ENCODE data around the gene ARHGAP4. TPM values are rescaled to one million over a fixed set of nuclear protein-coding genes. Genes with fewer than 3 reads are reported as not detected.

The ARHGAP4 gene
- total and polyA plus RNA-seq, 3 donors from 2014 or later: 25.6 to 41.3 (median 34.6) TPM

DNA sequence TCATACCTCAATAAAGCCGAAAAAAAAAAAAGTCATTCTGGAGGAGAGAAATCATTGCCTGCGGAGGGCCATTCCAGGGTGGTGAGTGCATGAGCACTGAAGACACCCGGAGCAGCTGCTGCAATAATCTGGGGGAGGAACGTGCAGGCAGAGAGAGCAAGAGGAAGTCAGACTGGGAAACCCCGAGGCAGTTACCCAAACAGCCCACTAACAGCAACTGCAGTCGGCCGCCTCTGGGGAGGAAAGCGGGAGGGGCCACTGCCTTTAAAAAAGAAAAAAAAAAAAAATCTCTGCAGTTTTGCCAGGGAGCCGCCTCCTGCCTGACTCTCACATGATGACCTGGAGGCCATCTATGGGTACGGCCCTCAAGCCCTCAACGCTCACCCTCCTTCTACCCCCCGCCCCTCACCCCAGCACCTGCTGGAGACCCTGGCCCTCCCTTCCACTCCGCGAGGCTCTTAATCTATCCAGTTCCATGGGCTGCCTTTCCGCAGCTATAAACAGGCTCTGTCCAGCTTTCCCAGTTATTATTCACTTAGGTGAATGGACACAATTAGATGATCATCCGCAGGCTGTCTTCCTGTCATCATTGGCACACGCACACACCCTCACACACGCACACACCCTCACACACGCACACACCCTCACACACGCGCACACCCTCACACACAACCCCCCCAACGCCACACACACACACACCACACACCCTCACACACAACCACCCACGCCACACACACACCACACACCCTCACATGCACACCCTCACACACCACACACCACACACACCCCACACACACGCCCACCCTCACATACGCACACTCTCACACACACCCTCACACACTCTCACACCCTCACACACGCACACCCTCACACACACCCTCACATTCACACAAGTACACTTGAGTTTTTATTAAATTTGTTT lies 25.0 kb downstream of the ARHGAP4 start:
- H3K27ac ChIP-seq: no peak overlapping the region
- no peaks in the 10 kb centered on the region for H3K36me3 ChIP-seq (ENCODE audit: low read depth, missing control alignments)
- H3K9me3 ChIP-seq: no peaks in the 10 kb centered on the region
- TF ChIP-seq, protein P1, sequence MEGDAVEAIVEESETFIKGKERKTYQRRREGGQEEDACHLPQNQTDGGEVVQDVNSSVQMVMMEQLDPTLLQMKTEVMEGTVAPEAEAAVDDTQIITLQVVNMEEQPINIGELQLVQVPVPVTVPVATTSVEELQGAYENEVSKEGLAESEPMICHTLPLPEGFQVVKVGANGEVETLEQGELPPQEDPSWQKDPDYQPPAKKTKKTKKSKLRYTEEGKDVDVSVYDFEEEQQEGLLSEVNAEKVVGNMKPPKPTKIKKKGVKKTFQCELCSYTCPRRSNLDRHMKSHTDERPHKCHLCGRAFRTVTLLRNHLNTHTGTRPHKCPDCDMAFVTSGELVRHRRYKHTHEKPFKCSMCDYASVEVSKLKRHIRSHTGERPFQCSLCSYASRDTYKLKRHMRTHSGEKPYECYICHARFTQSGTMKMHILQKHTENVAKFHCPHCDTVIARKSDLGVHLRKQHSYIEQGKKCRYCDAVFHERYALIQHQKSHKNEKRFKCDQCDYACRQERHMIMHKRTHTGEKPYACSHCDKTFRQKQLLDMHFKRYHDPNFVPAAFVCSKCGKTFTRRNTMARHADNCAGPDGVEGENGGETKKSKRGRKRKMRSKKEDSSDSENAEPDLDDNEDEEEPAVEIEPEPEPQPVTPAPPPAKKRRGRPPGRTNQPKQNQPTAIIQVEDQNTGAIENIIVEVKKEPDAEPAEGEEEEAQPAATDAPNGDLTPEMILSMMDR (IDR thresholded peaks at IDR 0.05): no peak
- TF ChIP-seq POLR2A (IDR thresholded peaks at IDR 0.05): no peak
- H3K27me3 ChIP-seq: no peaks in the 10 kb centered on the region
- intact Hi-C loops (cut with DNase I; ENCODE audit: low total_unique reads): no loop called here
- WGBS, 2 donors: 23 to 38% methylated on average over 10 to 26 of the region's 26 CpGs
- H3K4me1 ChIP-seq: peaks cover 3% of the 10 kb centered on the region
- H3K4me3 ChIP-seq: no peak overlapping the region
- peak; percentile 44 for DNase-seq

DNA sequence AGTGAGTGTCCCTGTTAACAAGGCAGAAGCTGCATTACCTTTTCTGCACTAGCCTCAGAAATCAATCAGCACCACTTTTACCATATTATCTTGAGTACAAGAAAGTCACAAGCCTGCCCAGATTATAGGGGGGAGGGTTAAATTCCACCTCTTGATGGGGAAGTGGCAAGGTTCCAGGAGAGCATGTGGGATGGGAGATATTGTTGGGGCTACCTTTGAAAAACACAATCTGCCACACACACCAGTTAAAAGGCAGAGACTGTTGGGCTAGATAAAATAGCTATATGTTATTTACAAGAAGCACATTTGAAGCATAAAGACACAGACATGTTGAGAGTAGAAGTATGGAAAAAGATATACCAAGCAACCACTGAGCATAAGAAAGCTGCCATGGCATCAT lies 28.2 kb downstream of the ARHGAP4 start:
- Histone ChIP-seq H3K9me3 (no peaks in the 10 kb centered on the region), H3K27me3 (no peaks in the 10 kb centered on the region), H3K4me3 (no peak overlapping the region), H3K36me3 (ENCODE audit: low read depth, missing control alignments) (no peaks in the 10 kb centered on the region), H3K27ac (no peak overlapping the region), H3K4me1 (peaks cover 3% of the 10 kb centered on the region)
- TF ChIP-seq POLR2A (IDR thresholded peaks at IDR 0.05): no peak
- TF ChIP-seq, protein P1 (IDR thresholded peaks at IDR 0.05): no peak
- DNase-seq: no peak
- intact Hi-C loops (cut with DNase I; ENCODE audit: low total_unique reads): no loop called here

DNA sequence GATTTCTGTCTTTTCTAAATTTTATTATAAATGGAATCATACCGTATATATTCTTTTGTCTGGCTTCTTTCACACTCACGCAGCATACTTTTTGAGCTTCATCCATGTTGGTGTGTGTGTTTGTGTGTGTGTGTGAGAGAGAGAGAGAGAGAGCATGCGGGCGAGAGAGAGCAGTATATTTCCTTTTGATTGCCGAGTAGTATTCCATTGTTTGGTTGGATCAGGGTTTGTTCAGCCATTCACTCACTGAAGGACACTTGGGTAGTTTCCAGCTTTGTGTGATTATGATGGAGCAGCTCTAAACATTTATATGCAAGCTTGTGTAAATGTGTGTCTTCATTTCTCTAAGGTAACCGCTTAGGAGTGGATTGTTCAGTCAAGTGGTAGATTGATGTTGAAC lies 36.9 kb downstream of the ARHGAP4 start:
- Histone ChIP-seq H3K4me3 (no peak overlapping the region), H3K4me1 (no peaks in the 10 kb centered on the region), H3K9me3 (no peaks in the 10 kb centered on the region), H3K27me3 (no peaks in the 10 kb centered on the region), H3K27ac (no peak overlapping the region), H3K36me3 (ENCODE audit: low read depth, missing control alignments) (no peaks in the 10 kb centered on the region)
- intact Hi-C loops (cut with DNase I; ENCODE audit: low total_unique reads): no loop called here
- TF ChIP-seq POLR2A (IDR thresholded peaks at IDR 0.05): no peak
- TF ChIP-seq, protein P1 (IDR thresholded peaks at IDR 0.05): no peak
- 92 to 93% methylated on average over 5 to 6 of the region's 6 CpGs for WGBS, 2 donors
- DNase-seq: no peak

DNA sequence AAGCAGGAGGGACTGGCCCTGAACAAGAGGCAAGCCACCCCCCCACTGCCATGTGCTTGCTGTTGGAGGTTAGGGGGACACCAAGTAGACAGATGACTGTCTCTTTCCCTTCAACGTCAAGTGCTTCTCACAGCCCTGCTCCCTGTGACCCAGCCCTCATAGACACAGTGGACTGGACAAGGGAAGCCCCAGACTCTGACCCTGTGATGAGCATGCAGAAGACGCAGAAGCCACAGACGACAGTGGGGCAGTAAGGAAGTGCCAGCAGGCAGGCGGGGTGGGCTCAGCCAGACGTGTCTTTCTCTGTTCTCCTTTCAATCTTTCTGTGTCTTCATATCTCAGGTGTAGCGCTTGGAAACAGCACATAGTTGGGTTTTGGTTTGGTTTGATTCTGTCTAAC lies 37.7 kb downstream of the ARHGAP4 start:
- Histone ChIP-seq H3K27me3 (no peaks in the 10 kb centered on the region), H3K27ac (no peak overlapping the region)
- 77% methylated on average over 6 of the region's 6 CpGs for WGBS, 2 donors

More for the DNA sequence above, 37.7 kb downstream of the ARHGAP4 start:
- no peak for DNase-seq
- intact Hi-C loops (cut with DNase I; ENCODE audit: low total_unique reads): no loop called here
- H3K9me3 ChIP-seq: no peaks in the 10 kb centered on the region
- H3K4me3 ChIP-seq: no peak overlapping the region
- H3K4me1 ChIP-seq: no peaks in the 10 kb centered on the region
- TF ChIP-seq, protein P1 (IDR thresholded peaks at IDR 0.05): no peak
- TF ChIP-seq POLR2A (IDR thresholded peaks at IDR 0.05): no peak
- H3K36me3 ChIP-seq (ENCODE audit: low read depth, missing control alignments): no peaks in the 10 kb centered on the region

Data from testis (tissue), 3 donors.